Calu3 (cell line): ENCODE results near the gene SLC33A1. TPM values are rescaled to one million over a fixed set of nuclear protein-coding genes. Genes with fewer than 3 reads are reported as not detected.
A peak's percentile ranks its signal among the peaks of the same experiment; 100 is the strongest.

Experiments
- BruUV-seq: library from RNA; stranded (reverse); fragments of 400-500 nt; replicated peaks from 2 replicates; lab custom pipeline; 2021; lab: Mats Ljungman, UMichigan
- CTCF ChIA-PET: fragments of 300-600 bp; sonication (Branson Sonifier 250); formaldehyde crosslinking; loops from one replicate; lab custom pipeline; 2022; ENCODE audit warnings: antibody characterized with exemption; lab: Charles Lee
- DNase-seq: peaks from one replicate; pipeline ENCODE4 v3.0.0; 2022
- H3K27ac Mint-ChIP-seq: one replicate; pipeline ENCODE4 v1.8.0; 2022; ENCODE audit warnings: mixed read lengths; ENCODE audit not compliant: unreplicated experiment
- H3K27me3 Mint-ChIP-seq: one replicate; pipeline ENCODE4 v1.8.0; 2022; ENCODE audit warnings: mixed read lengths; ENCODE audit not compliant: unreplicated experiment
- H3K36me3 Mint-ChIP-seq: one replicate; pipeline ENCODE4 v1.8.0; 2022; ENCODE audit warnings: mild to moderate bottlenecking, moderate library complexity, mixed read lengths; ENCODE audit not compliant: insufficient read depth, unreplicated experiment
- H3K4me1 Mint-ChIP-seq: one replicate; pipeline ENCODE4 v1.8.0; 2022; ENCODE audit warnings: mild to moderate bottlenecking, low read depth, mixed read lengths; ENCODE audit not compliant: unreplicated experiment
- H3K4me3 Mint-ChIP-seq: one replicate; pipeline ENCODE4 v1.8.0; 2022; ENCODE audit warnings: mild to moderate bottlenecking, low read depth, moderate library complexity, mixed read lengths; ENCODE audit not compliant: unreplicated experiment
- H3K9me3 Mint-ChIP-seq: one replicate; pipeline ENCODE4 v1.8.0; 2022; ENCODE audit warnings: low read depth, mixed read lengths; ENCODE audit not compliant: unreplicated experiment
- CTCF ChIP-seq: fragments of 200-600 bp; IDR thresholded peaks from one replicate; pipeline ENCODE4 v1.8.0; 2022; ENCODE audit warnings: antibody characterized with exemption; ENCODE audit not compliant: unreplicated experiment
- intact Hi-C: fragments of 100-400 bp; cut with micrococcal nuclease; formaldehyde crosslinking; loops from one replicate; pipeline ENCODE4 v1.10.0; 2022; ENCODE audit not compliant: unreplicated experiment
- total RNA-seq: library from RNA; stranded (reverse); gene quantifications from 2 replicates; pipeline ENCODE4 v1.2.3, GENCODE V29; 2022

Gene SLC33A1
- total RNA-seq, 1 experiment from 2014 or later = 72.0 TPM

- H3K4me1 Mint-ChIP-seq = peaks cover 14% of the 10 kb centered on the region
- H3K27ac Mint-ChIP-seq = no peak overlapping the region
- intact Hi-C loops = loop anchor here (2.0 kb wide), 1 partner anchor 45 kb away; no protein-coding TSS in a partner anchor
- CTCF ChIA-PET = no interaction called here
- BruUV-seq = no TSS peak
- H3K36me3 Mint-ChIP-seq = peaks cover 15% of the 10 kb centered on the region
- no peak overlapping the region for H3K4me3 Mint-ChIP-seq
- no peak for TF ChIP-seq CTCF
- DNase-seq = no peak
- H3K27me3 Mint-ChIP-seq = peaks cover 7% of the 10 kb centered on the region
- H3K9me3 Mint-ChIP-seq = no peaks in the 10 kb centered on the region
Observed at GRCh38 chr3:155807823-155808222, 46.4 kb downstream of the SLC33A1 start.

- H3K36me3 Mint-ChIP-seq = peaks cover 15% of the 10 kb centered on the region
- peak within 1 kb of the TSS; percentile 93 for H3K4me3 Mint-ChIP-seq
- peak; percentile 99 for TF ChIP-seq CTCF
- no peaks in the 10 kb centered on the region for H3K9me3 Mint-ChIP-seq
- peaks cover 14% of the 10 kb centered on the region for H3K4me1 Mint-ChIP-seq
- no TSS peak for BruUV-seq
- H3K27me3 Mint-ChIP-seq = peaks cover 7% of the 10 kb centered on the region
- H3K27ac Mint-ChIP-seq = peak within 1 kb of the TSS; percentile 78
- intact Hi-C loops = no loop called here
- DNase-seq = peak; percentile 93
- CTCF ChIA-PET = interaction anchor here (0.5 to 2.5 kb wide), 31 partner anchors 9 to 642 kb away, joined by 3 to 23 read pairs (median 4); partner anchors contain the start of genes GMPS, PLCH1 and SLC33A1
Observed at GRCh38 chr3:155805802-155806618, 48.2 kb downstream of the SLC33A1 start, which contains the start of gene C3orf33. Gene C3orf33 (minus strand): TSS chr3:155806278. CDS start chr3:155806252, 26 bp downstream.

GRCh38 chr3:155805204-155805801 is 48.9 kb downstream of the SLC33A1 start:
- no TSS peak for BruUV-seq
- intact Hi-C loops = no loop called here
- H3K4me1 Mint-ChIP-seq = peaks cover 14% of the 10 kb centered on the region
- no peaks in the 10 kb centered on the region for H3K9me3 Mint-ChIP-seq
- TF ChIP-seq CTCF = no peak
- peak overlapping the region; percentile 93 for H3K4me3 Mint-ChIP-seq
- peak overlapping the region; percentile 78 for H3K27ac Mint-ChIP-seq
- H3K27me3 Mint-ChIP-seq = peaks cover 7% of the 10 kb centered on the region
- CTCF ChIA-PET = interaction anchor here (0.5 to 2.5 kb wide), 28 partner anchors 9 to 642 kb away, joined by 3 to 23 read pairs (median 4); partner anchors contain the start of genes GMPS, PLCH1 and SLC33A1
- peak; percentile 69 for DNase-seq
- H3K36me3 Mint-ChIP-seq = peaks cover 15% of the 10 kb centered on the region

- BruUV-seq = no TSS peak
- H3K4me3 Mint-ChIP-seq = no peak overlapping the region
- TF ChIP-seq CTCF = no peak
- H3K27me3 Mint-ChIP-seq = peaks cover 7% of the 10 kb centered on the region
- no peaks in the 10 kb centered on the region for H3K9me3 Mint-ChIP-seq
- peaks cover 15% of the 10 kb centered on the region for H3K36me3 Mint-ChIP-seq
- H3K4me1 Mint-ChIP-seq = peaks cover 14% of the 10 kb centered on the region
- H3K27ac Mint-ChIP-seq = no peak overlapping the region
- CTCF ChIA-PET = interaction anchor here (0.6 kb wide), 1 partner anchor 28 kb away, joined by 4 read pairs; no protein-coding TSS in a partner anchor
- intact Hi-C loops = loop anchor here (1.0 kb wide), 1 partner anchor 11 kb away; no protein-coding TSS in a partner anchor
- DNase-seq = no peak
Observed at GRCh38 chr3:155804323-155804722, 49.9 kb downstream of the SLC33A1 start.
